Measurements from ENCODE around the gene PRH2.

DNA sequence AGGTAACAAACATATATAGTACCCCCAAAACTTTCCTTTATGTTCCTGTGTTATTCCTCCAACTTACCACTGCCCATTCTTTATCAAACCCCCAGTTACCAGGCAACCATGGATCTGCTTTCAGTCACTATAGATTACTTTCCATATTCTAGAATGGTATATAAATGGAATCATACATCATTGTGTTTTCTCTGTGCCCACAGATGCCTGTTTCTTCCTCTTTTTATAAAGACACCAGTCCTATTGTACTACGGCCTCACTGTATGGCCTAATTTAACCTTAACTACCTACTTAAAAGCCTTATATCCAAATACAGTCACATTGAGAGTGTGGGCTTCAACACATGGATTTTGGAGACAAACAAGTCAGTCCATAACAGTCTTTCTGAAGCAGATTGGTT, 7.5 kb downstream of the PRH2 start:
- TF ChIP-seq, protein P1, sequence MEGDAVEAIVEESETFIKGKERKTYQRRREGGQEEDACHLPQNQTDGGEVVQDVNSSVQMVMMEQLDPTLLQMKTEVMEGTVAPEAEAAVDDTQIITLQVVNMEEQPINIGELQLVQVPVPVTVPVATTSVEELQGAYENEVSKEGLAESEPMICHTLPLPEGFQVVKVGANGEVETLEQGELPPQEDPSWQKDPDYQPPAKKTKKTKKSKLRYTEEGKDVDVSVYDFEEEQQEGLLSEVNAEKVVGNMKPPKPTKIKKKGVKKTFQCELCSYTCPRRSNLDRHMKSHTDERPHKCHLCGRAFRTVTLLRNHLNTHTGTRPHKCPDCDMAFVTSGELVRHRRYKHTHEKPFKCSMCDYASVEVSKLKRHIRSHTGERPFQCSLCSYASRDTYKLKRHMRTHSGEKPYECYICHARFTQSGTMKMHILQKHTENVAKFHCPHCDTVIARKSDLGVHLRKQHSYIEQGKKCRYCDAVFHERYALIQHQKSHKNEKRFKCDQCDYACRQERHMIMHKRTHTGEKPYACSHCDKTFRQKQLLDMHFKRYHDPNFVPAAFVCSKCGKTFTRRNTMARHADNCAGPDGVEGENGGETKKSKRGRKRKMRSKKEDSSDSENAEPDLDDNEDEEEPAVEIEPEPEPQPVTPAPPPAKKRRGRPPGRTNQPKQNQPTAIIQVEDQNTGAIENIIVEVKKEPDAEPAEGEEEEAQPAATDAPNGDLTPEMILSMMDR (IDR thresholded peaks at IDR 0.05; ENCODE audit: low read length): no peak
- no peak for TF ChIP-seq EZH2 (optimal IDR thresholded peaks at IDR 0.05; ENCODE audit: low read depth, low read length)
- no peak for TF ChIP-seq EZH2phosphoT487 (IDR thresholded peaks at IDR 0.05; ENCODE audit: low read length)
